B cell (primary cell): ENCODE data around the gene AGFG2. TPM values are rescaled to one million over a fixed set of nuclear protein-coding genes. Genes with fewer than 3 reads are reported as not detected.

Source experiments
- ATAC-seq: fragments of 200-7000 bp; cut with Tn5 transposase; one replicate; pipeline ENCODE4 v1.10.0; 2021; ENCODE audit warnings: low read depth, mild to moderate bottlenecking, moderate number of reproducible peaks, moderate library complexity
- CTCF ChIA-PET: fragments of 350-600 bp; sonication (Branson Sonifier 250); formaldehyde crosslinking; loops from one replicate; lab custom pipeline; 2021; ENCODE audit warnings: antibody characterized with exemption, inconsistent platforms; lab: Charles Lee
- POLR2A ChIA-PET: fragments of 350-600 bp; sonication (Branson Sonifier 250); formaldehyde crosslinking; loops from one replicate; lab custom pipeline; 2021; ENCODE audit warnings: antibody characterized with exemption; lab: Charles Lee
- DNase-seq: peaks from one replicate; pipeline ENCODE4 v3.0.0; 2013
- H2AFZ ChIP-seq: 2 replicates; pipeline ENCODE4 v1.6.1; 2012; ENCODE audit warnings: mild to moderate bottlenecking, low read depth, low read length; ENCODE audit not compliant: insufficient read depth, poor library complexity, severe bottlenecking
- H3K27ac ChIP-seq, 2 donors: 1 replicate in 1 of 2; 2 replicates in 1 of 2; pipeline ENCODE4 v1.5.1; 2012 to 2013; ENCODE audit warnings: low read length in 2 of 2, mild to moderate bottlenecking in 2 of 2, moderate library complexity in 1 of 2
- H3K27me3 ChIP-seq, 4 experiments: fragments of 200-600 bp in 1 of 4; sonication (generic) in 1 of 4; replicated peaks in 1 of 4; 1 replicate in 2 of 4; 2 replicates in 2 of 4; pipeline versions ENCODE4 v1.6.1 to v1.7.0; 2013 to 2016; ENCODE audit warnings: low read length in 3 of 4, mild to moderate bottlenecking in 2 of 4, mixed read lengths in 1 of 4, moderate library complexity in 1 of 4; ENCODE audit not compliant: insufficient read depth in 4 of 4, control insufficient read depth in 3 of 4; ENCODE audit errors: control extremely low read depth in 1 of 4
- H3K36me3 ChIP-seq, 2 experiments: replicated peaks in 1 of 2; 1 replicate in 1 of 2; 2 replicates in 1 of 2; pipeline versions ENCODE4 v1.6.1 to v1.7.1; 2013; ENCODE audit warnings: low read length in 1 of 2; ENCODE audit not compliant: insufficient read depth in 2 of 2, control insufficient read depth in 1 of 2; ENCODE audit errors: control extremely low read depth in 1 of 2, extremely low read depth in 1 of 2
- H3K4me1 ChIP-seq, 2 donors: fragments of 200-600 bp in 1 of 2; sonication (generic) in 1 of 2; 1 replicate in 1 of 2; 2 replicates in 1 of 2; pipeline versions ENCODE4 v1.5.1 to v1.6.1; 2013 to 2017; ENCODE audit warnings: low read length in 2 of 2; ENCODE audit not compliant: control insufficient read depth in 2 of 2, insufficient read depth in 2 of 2
- H3K4me2 ChIP-seq: replicated peaks from 2 replicates; pipeline ENCODE3; 2012; ENCODE audit warnings: mild to moderate bottlenecking, low read depth, low read length; ENCODE audit not compliant: poor library complexity, severe bottlenecking
- H3K4me3 ChIP-seq, 5 experiments: fragments of 200-600 bp in 1 of 5; sonication (generic) in 1 of 5; 1 replicate in 3 of 5; 2 replicates in 2 of 5; pipeline versions ENCODE4 v1.5.1 to v1.7.0; 2011 to 2016; ENCODE audit warnings: low read length in 4 of 5, mild to moderate bottlenecking in 4 of 5, low read depth in 2 of 5, control low read depth in 1 of 5, moderate library complexity in 1 of 5; ENCODE audit not compliant: insufficient read depth in 1 of 5; ENCODE audit errors: control extremely low read depth in 1 of 5, extremely low read depth in 1 of 5
- H3K79me2 ChIP-seq: fragments of 200-600 bp; sonication (generic); one replicate; pipeline ENCODE4 v1.6.0; 2016; ENCODE audit warnings: low read length; ENCODE audit not compliant: control insufficient read depth, insufficient read depth
- H3K9ac ChIP-seq: fragments of 200-600 bp; sonication (generic); 2 replicates; pipeline ENCODE4 v1.6.1; 2017; ENCODE audit warnings: mild to moderate bottlenecking, low read length, moderate library complexity
- H3K9me3 ChIP-seq, 3 donors: one replicate each; pipeline versions ENCODE4 v1.6.1 to v1.7.1; 2013; ENCODE audit warnings: low read length in 2 of 3; ENCODE audit not compliant: control insufficient read depth in 2 of 3, insufficient read depth in 1 of 3; ENCODE audit errors: control extremely low read depth in 1 of 3
- H4K20me1 ChIP-seq: 2 replicates; pipeline ENCODE4 v1.6.0; 2012; ENCODE audit warnings: mild to moderate bottlenecking, low read length; ENCODE audit not compliant: insufficient read depth, control insufficient read depth, poor library complexity, severe bottlenecking
- H3K27ac Mint-ChIP-seq: one replicate; pipeline ENCODE4 v1.8.0; 2021; ENCODE audit warnings: mixed read lengths
- H3K27me3 Mint-ChIP-seq: one replicate; pipeline ENCODE4 v1.8.0; 2021; ENCODE audit warnings: mixed read lengths
- H3K4me1 Mint-ChIP-seq: one replicate; pipeline ENCODE4 v1.8.0; 2021; ENCODE audit warnings: mixed read lengths
- H3K4me3 Mint-ChIP-seq: one replicate; pipeline ENCODE4 v1.8.0; 2021; ENCODE audit warnings: mixed read lengths
- H3K9me3 Mint-ChIP-seq: one replicate; pipeline ENCODE4 v1.8.0; 2022; ENCODE audit warnings: mixed read lengths; ENCODE audit not compliant: insufficient read depth
- CTCF ChIP-seq: fragments of 200-600 bp; IDR thresholded peaks from one replicate; pipeline ENCODE4 v1.8.0; 2022; ENCODE audit warnings: antibody characterized with exemption, mild to moderate bottlenecking
- EZH2 ChIP-seq: IDR thresholded peaks from 2 replicates; pipeline ENCODE4 v1.6.1; 2012; ENCODE audit warnings: borderline replicate concordance, low read depth, mild to moderate bottlenecking, moderate library complexity, low read length; ENCODE audit not compliant: insufficient read depth, poor library complexity, severe bottlenecking
- WGBS: methylation state at CpG from one replicate; pipeline ENCODE4 v1.1.5; 2013; ENCODE audit warnings: missing lambda C conversion rate; ENCODE audit not compliant: insufficient coverage; 5-methylcytosine and 5-hydroxymethylcytosine counted together
- intact Hi-C: fragments of 100-400 bp; cut with micrococcal nuclease; formaldehyde crosslinking; loops from one replicate; pipeline ENCODE4 v1.10.0; 2022
- polyA plus RNA-seq: library from polyadenylated mRNA; depleted of rRNA; stranded (reverse); fragments of >200 nt; gene quantifications from 2 replicates; pipeline ENCODE4 v1.2.3, GENCODE V29; 2012
- total RNA-seq, 2 donors: library from RNA; stranded (reverse); fragments of 120-200 nt in 1 of 2; gene quantifications; 1 replicate in 1 of 2; 2 replicates in 1 of 2; pipeline versions ENCODE4 v1.2.3 to v1.2.4, GENCODE V29; 2013 to 2022

AGFG2 gene
- total and polyA plus RNA-seq, 2 donors (not counting 1 experiment from before 2014, with no cell fraction given) = 11.0 TPM

GRCh38 chr7:100519580-100519979 is 19.4 kb upstream of the AGFG2 start:
- peaks cover 7% of the 10 kb centered on the region for H3K4me1 Mint-ChIP-seq
- no peak overlapping the region for H3K27ac Mint-ChIP-seq
- no peak overlapping the region for H3K27ac ChIP-seq
- intact Hi-C loops = no loop called here
- H3K4me2 ChIP-seq = no peak overlapping the region
- DNase-seq (no peak), ATAC-seq (no peak)
- H2AFZ ChIP-seq = no peak overlapping the region
- no peaks in the 10 kb centered on the region for H3K27me3 Mint-ChIP-seq
- H3K79me2 ChIP-seq = no peaks in the 10 kb centered on the region
- POLR2A ChIA-PET = no interaction called here
- H3K4me3 Mint-ChIP-seq = no peak overlapping the region
- 100% methylated on average over 2 of the region's 6 CpGs for WGBS
- H3K4me3 ChIP-seq = no peak overlapping the region
- TF ChIP-seq CTCF (no peak), EZH2 (no peak)
- CTCF ChIA-PET = interaction anchor here (1.0 kb wide), 1 partner anchor 37 kb away, joined by 3 read pairs; no protein-coding TSS in a partner anchor
- no peaks in the 10 kb centered on the region for H4K20me1 ChIP-seq
- no peaks in the 10 kb centered on the region for H3K9me3 ChIP-seq
- H3K4me1 ChIP-seq = peaks cover 4 to 14% of the 10 kb centered on the region in 2 donors
- H3K36me3 ChIP-seq = no peaks in the 10 kb centered on the region
- H3K9ac ChIP-seq = no peak overlapping the region
- H3K9me3 Mint-ChIP-seq = no peaks in the 10 kb centered on the region
- H3K27me3 ChIP-seq = peaks cover 0 to 2% (median 0%) of the 10 kb centered on the region in 4 experiments

GRCh38 chr7:100520138-100520537 is 18.9 kb upstream of the AGFG2 start:
- Histone ChIP-seq H3K36me3 (no peaks in the 10 kb centered on the region), H3K9ac (no peak overlapping the region), H3K79me2 (no peaks in the 10 kb centered on the region), H3K4me3 (no peak overlapping the region), H3K27ac (no peak overlapping the region), H3K4me1 (peaks cover 4 to 14% of the 10 kb centered on the region in 2 donors), H2AFZ (no peak overlapping the region), H4K20me1 (no peaks in the 10 kb centered on the region), H3K27me3 (peaks cover 0 to 2% (median 0%) of the 10 kb centered on the region in 4 experiments), H3K9me3 (no peaks in the 10 kb centered on the region), H3K4me2 (no peak overlapping the region)
- ChIA-PET POLR2A (no interaction called here), CTCF (interaction anchor here (1.0 kb wide), 1 partner anchor 37 kb away, joined by 3 read pairs; no protein-coding TSS in a partner anchor)
- Mint-ChIP-seq H3K9me3 (no peaks in the 10 kb centered on the region), H3K27ac (no peak overlapping the region), H3K4me1 (peaks cover 7% of the 10 kb centered on the region), H3K27me3 (no peaks in the 10 kb centered on the region), H3K4me3 (no peak overlapping the region)
- ATAC-seq (no peak), DNase-seq (no peak)
- WGBS = no CpG with 5 or more reads among the region's 1 CpG
- TF ChIP-seq EZH2 = no peak
- TF ChIP-seq CTCF = no peak
- intact Hi-C loops = no loop called here
